AG10803 (cell line): ENCODE measurements around the gene CEBPG.

Source experiments
- DNase-seq: peaks from one replicate; pipeline ENCODE4 v3.0.0; 2010; ENCODE audit warnings: low read depth
- H3K4me3 ChIP-seq: 2 replicates; pipeline ENCODE4 v1.5.1; 2011; ENCODE audit warnings: mild to moderate bottlenecking, low read length, control low read depth
- CTCF ChIP-seq: conservative IDR thresholded peaks from 2 replicates; pipeline ENCODE4 v1.5.1; 2011; ENCODE audit warnings: mild to moderate bottlenecking, low read length, control low read depth, inconsistent platforms

Gene CEBPG

DNA sequence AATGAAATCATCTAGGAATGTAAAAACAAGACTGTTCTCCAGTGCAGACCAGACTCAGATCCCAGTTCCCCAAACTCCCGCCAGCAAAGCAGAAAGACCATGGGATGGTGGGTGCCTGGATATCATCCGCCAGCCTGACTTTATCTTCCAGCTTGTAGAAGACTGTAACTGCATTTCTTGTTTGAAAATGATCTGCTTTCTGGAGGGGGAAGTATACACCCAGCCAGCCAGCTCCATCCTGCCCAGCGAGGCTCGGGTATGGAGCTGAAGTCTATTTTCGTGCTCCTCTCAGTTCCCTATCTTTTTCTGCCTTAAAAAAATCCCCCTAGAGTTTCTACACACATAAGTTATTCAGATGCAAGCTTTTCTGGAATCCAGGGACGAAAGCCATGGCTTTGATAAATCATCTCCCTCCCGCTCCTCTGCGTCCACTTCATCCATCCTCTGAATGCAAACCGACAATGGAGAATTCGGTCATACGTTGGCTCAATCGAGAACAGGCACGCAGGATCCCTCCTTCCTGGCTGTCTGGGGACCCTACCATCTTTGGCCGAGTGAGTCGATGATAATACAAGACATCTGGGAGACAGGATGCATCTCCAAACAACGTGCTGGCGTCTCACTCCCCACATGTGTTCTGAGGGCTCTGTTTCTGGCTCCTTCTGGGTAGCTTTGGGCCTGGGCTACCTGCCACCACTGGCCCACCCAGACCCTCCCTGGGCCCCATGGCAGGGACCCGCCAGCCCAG, 31.2 kb downstream of the CEBPG start:
- TF ChIP-seq CTCF: no peak
- DNase-seq: peak; percentile 12
- no peak overlapping the region for H3K4me3 ChIP-seq

DNA sequence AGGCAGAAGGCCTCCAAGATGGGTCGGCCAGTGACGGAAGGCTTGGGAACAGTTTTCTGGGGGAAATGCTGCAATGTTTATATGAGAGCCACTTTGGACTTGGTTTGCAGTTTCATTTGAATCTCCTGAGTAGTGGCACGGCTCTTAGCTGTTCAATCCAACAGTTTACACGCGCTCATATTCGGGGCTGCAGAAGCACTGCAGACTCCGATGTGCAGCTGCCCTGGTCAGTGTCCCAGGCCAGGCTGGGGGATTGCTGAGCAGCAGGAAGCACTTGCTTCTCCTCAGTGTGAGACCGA, 31.7 kb downstream of the CEBPG start:
- no peak overlapping the region for H3K4me3 ChIP-seq
- no peak for TF ChIP-seq CTCF
- DNase-seq: no peak

DNA sequence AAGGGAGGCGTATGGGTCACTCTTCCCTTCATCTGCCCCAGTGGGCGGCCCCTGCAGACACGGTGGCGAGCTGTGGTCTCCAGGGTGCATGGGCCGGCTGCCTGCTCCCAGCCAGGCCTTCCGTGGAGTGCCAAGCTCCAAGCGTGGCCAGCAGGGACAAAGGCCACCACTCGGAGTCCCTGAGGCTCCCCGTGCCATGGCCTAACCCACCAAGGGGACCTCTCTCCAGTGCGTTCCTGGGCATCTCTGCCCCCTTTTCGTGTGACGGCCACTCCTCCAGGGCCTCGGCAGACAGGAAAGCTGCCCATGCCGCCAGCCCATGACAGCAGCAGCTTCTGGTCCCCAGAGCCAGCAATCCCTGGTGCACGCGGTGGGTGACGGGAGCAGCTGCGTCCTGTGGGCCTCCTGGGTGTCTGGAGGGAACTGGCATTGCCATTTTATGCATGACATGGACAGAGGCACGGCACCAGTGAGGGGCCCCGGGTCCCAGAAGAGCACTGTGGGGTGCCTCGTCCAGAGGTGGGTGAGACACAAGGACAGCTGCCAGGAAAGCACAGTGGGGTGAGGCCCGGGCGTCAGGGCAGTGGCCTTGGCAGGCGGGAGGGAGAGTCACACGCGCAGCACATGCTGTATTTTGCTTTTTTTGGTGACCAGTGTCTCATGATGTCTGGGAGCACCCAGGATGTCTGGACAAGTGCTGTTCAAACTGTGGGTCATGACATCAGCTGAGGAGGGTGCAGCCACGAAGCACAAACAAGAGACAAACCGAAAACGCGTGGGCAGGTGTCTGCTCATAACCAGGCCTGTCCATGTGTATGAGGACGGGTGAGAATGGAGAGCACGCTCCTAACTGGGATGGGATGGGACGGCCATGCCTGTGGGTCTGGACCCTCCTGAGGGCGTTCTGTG, 32.3 kb downstream of the CEBPG start:
- DNase-seq: no peak
- no peak overlapping the region for H3K4me3 ChIP-seq
- no peak for TF ChIP-seq CTCF

GRCh38 chr19:33406521-33407139, 33.1 kb downstream of the CEBPG start:
- DNase-seq: peak; percentile 37
- H3K4me3 ChIP-seq: no peak overlapping the region
- peak; percentile 94 for TF ChIP-seq CTCF

- no peak for DNase-seq
- TF ChIP-seq CTCF: no peak
- H3K4me3 ChIP-seq: no peak overlapping the region
These were observed 33.6 kb downstream of the CEBPG start for GRCh38 chr19:33407140-33407551.

DNA sequence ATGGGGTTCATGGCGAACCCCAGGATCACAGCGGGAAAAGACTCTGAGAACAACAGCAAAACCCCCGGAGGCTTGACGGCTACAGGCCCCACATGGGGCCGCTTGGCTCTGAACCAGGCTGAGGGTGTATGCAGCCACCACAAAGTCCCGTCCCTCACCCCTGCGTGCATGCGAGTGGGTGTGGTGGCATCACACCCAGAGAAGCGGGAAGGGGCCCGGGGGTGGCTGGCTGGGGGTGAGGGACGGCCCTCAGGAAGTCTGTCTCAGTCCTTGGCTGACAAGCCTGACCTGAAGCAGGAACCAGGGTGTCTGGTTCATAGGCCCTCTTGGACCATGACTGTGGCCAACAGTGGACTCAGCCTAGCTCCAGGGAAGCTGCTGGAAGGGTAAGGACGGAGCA, 34.2 kb downstream of the CEBPG start:
- no peak for DNase-seq
- no peak overlapping the region for H3K4me3 ChIP-seq
- TF ChIP-seq CTCF: no peak
